AG10803 (cell line): ENCODE measurements around the gene CCPG1.

Experiments
- DNase-seq: peaks from one replicate; pipeline ENCODE4 v3.0.0; 2010; ENCODE audit warnings: low read depth
- H3K4me3 ChIP-seq: 2 replicates; pipeline ENCODE4 v1.5.1; 2011; ENCODE audit warnings: mild to moderate bottlenecking, low read length, control low read depth
- CTCF ChIP-seq: conservative IDR thresholded peaks from 2 replicates; pipeline ENCODE4 v1.5.1; 2011; ENCODE audit warnings: mild to moderate bottlenecking, low read length, control low read depth, inconsistent platforms

Gene CCPG1

DNA sequence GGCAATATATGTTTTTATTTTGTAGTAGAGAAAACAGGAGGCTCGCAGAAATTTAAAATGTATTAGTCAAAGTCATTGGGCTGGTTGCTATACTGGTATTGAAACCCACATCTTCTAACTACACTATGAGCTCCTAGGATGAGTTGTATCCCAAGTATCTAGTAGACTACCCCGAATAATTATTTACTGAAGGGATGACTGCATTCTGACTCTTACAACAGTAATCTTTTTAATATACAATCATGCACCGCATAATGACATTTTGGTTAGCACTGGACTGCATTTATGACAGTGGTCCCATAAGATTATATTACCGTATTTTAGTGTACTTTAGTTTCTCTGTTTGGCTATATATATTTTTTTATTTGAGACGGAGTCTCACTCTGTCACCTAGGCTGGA is 73.8 kb downstream of the CCPG1 start:
- DNase-seq: no peak
- H3K4me3 ChIP-seq: no peak overlapping the region
- TF ChIP-seq CTCF: no peak

- TF ChIP-seq CTCF: no peak
- no peak for DNase-seq
- no peak overlapping the region for H3K4me3 ChIP-seq
These were observed 80.8 kb downstream of the CCPG1 start for GRCh38 chr15:55327387-55327786.

DNA sequence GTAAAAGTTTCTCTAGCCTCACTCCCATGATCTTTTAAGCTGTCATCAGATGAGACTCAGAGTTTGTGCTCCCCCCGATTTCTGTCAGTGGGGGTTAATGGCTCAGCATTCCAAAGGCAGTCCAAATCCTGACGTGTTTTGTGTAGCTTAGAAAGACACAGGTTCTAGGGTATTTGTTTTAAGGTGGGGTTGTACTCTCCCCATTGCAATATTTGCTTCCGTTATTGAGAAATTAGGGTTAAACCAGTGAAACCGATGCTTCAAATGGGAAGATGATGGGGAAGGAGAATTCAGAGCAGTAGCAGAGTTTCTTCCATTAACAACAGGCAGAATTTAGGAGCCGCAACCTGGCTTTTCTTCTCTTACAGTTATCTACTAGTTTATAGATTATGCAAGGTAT is 85.7 kb downstream of the CCPG1 start:
- no peak for TF ChIP-seq CTCF
- DNase-seq: no peak
- H3K4me3 ChIP-seq: no peak overlapping the region

DNA sequence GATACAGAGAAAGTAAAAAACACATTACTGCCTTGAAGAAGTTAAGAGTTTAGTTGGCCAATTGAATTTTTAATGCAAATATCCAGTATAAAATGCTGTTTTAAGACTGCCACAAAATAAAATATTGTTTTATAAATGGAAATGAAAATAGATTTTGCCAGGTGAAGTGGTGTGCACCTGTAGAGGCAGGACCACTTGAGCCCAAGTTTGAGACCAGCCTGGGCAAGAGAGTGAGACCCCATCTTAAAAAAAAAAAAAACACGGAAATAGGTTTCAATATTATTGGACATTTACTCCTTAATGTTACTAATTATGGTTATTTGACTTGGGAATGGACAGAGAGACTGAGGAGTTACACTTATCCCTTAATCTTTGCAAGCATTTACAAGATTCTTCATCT is 87.2 kb downstream of the CCPG1 start:
- no peak for DNase-seq
- no peak for TF ChIP-seq CTCF
- H3K4me3 ChIP-seq: no peak overlapping the region

GRCh38 chr15:55320238-55320550 is 88.0 kb downstream of the CCPG1 start:
- TF ChIP-seq CTCF: no peak
- peak overlapping the region; percentile 97 for H3K4me3 ChIP-seq
- peak; percentile 17 for DNase-seq

DNA sequence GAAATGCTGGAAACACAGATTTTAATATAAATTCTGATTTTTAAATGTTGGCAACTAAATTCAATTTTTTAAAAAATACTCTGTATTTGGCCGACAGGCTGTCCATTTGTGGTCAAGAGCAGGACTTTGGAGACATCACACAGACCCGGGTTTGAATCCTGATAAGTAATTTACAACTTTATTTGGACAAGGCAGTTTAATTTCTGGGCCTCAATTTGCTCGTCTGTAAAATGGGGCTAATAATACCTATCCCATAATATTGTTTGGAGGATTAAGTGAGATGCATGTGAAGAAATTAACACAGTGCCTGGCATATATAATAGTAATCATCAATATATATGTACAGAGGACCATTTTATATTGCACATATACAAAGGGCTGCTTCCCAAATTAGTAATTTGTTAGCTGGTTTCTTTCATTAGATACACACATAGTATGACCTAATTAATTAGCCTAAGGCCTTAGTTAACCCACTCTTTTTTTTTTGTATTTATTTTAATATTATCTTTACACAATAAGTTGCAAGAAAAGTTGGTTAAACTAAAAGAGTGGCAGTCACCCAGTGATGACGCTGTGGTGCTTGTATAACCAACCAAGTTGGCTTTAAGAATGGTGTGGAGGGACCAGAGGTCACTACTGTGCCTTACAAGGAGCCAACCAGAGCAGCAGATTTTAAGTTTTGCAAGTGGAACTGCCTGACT is 88.5 kb downstream of the CCPG1 start:
- no peak for TF ChIP-seq CTCF
- peak overlapping the region; percentile 97 for H3K4me3 ChIP-seq
- DNase-seq: peak; percentile 53

GRCh38 chr15:55318588-55319494 is 89.3 kb downstream of the CCPG1 start, which contains the start of the genes PIGB and PIGBOS1:
TSS of gene PIGB (plus strand) at chr15:55319222. CDS start at chr15:55319251, 29 bp downstream.
TSS of gene PIGBOS1 (minus strand) at chr15:55319123. CDS start at chr15:55317792, 1,331 bp downstream.
- TF ChIP-seq CTCF: peak; percentile 4; the same call in 1 of the 2 replicates
- H3K4me3 ChIP-seq: peak within 1 kb of the TSS; percentile 97
- DNase-seq: peak; percentile 90
